Caco-2 (cell line): Measurements from ENCODE around the gene DENND6B. TPM values are rescaled to one million over a fixed set of nuclear protein-coding genes. Genes with fewer than 3 reads are reported as not detected.

Experiments
- BruUV-seq: library from RNA; stranded (reverse); fragments of 400-500 nt; replicated peaks from 2 replicates; lab custom pipeline; 2021; lab: Mats Ljungman, UMichigan
- CTCF ChIA-PET: fragments of 300-600 bp; sonication (Branson Sonifier 250); formaldehyde crosslinking; loops from one replicate; lab custom pipeline; 2022; ENCODE audit warnings: antibody characterized with exemption; lab: Charles Lee
- POLR2A ChIA-PET: fragments of 300-600 bp; sonication (Branson Sonifier 250); formaldehyde crosslinking; loops from one replicate; lab custom pipeline; 2022; ENCODE audit warnings: antibody characterized with exemption; lab: Charles Lee
- DNase-seq, 2 experiments: peaks; one replicate each; pipeline versions ENCODE4 v3.0.0 to v3.0.0-alpha.2; 2020 to 2022
- H3K27me3 ChIP-seq: replicated peaks from 2 replicates; pipeline ENCODE4 v1.6.0; 2011; ENCODE audit warnings: low read length; ENCODE audit not compliant: control insufficient read depth, insufficient read depth
- H3K36me3 ChIP-seq: 2 replicates; pipeline ENCODE4 v1.5.1; 2011; ENCODE audit warnings: low read length; ENCODE audit not compliant: control insufficient read depth, insufficient read depth
- H3K4me1 ChIP-seq: fragments of 250-450 bp; sonication (Bioruptor Pico); 2 replicates; pipeline ENCODE4 v1.5.1; 2020; ENCODE audit warnings: mild to moderate bottlenecking
- H3K4me3 ChIP-seq: 2 replicates; pipeline ENCODE4 v1.5.1; 2011; ENCODE audit warnings: low read depth, mild to moderate bottlenecking, control low read depth, low read length
- H3K9me3 ChIP-seq: fragments of 250-450 bp; sonication (Bioruptor Pico); 2 replicates; pipeline ENCODE4 v1.5.1; 2020; ENCODE audit warnings: mild to moderate bottlenecking, moderate library complexity
- H3K27ac Mint-ChIP-seq: one replicate; pipeline ENCODE4 v1.8.0; 2022; ENCODE audit warnings: mixed read lengths; ENCODE audit not compliant: unreplicated experiment
- H3K27me3 Mint-ChIP-seq: one replicate; pipeline ENCODE4 v1.8.0; 2022; ENCODE audit warnings: mixed read lengths; ENCODE audit not compliant: insufficient read depth, unreplicated experiment
- H3K36me3 Mint-ChIP-seq: one replicate; pipeline ENCODE4 v1.8.0; 2022; ENCODE audit warnings: mild to moderate bottlenecking, mixed read lengths; ENCODE audit not compliant: insufficient read depth, unreplicated experiment
- H3K4me1 Mint-ChIP-seq: one replicate; pipeline ENCODE4 v1.8.0; 2022; ENCODE audit warnings: low read depth, mixed read lengths; ENCODE audit not compliant: unreplicated experiment
- H3K4me3 Mint-ChIP-seq: one replicate; pipeline ENCODE4 v1.8.0; 2022; ENCODE audit warnings: mild to moderate bottlenecking, moderate library complexity, mixed read lengths; ENCODE audit not compliant: unreplicated experiment
- H3K9me3 Mint-ChIP-seq: one replicate; pipeline ENCODE4 v1.8.0; 2022; ENCODE audit warnings: mixed read lengths; ENCODE audit not compliant: unreplicated experiment
- CTCF ChIP-seq, 2 experiments: fragments of 200-600 bp in 1 of 2; IDR thresholded peaks; 1 replicate in 1 of 2; 2 replicates in 1 of 2; pipeline versions ENCODE4 v1.5.1 to v1.8.0; 2011 to 2022; ENCODE audit warnings: antibody characterized with exemption in 1 of 2, control low read depth in 1 of 2, inconsistent platforms in 1 of 2, low read depth in 1 of 2, low read length in 1 of 2, mild to moderate bottlenecking in 1 of 2, moderate library complexity in 1 of 2; ENCODE audit not compliant: insufficient read depth in 1 of 2, severe bottlenecking in 1 of 2, unreplicated experiment in 1 of 2
- intact Hi-C: fragments of 100-400 bp; cut with micrococcal nuclease; formaldehyde crosslinking; loops from one replicate; pipeline ENCODE4 v1.10.0; 2022; ENCODE audit not compliant: unreplicated experiment
- total RNA-seq: library from RNA; stranded (reverse); gene quantifications from 2 replicates; pipeline ENCODE4 v1.2.3, GENCODE V29; 2022

The DENND6B gene
- total RNA-seq, 1 experiment from 2014 or later = 3.4 TPM

- no peaks in the 10 kb centered on the region for H3K4me1 Mint-ChIP-seq
- no TSS peak for BruUV-seq
- Histone ChIP-seq H3K36me3 (no peaks in the 10 kb centered on the region), H3K4me1 (peaks cover 14% of the 10 kb centered on the region; the same call in 1 of the 2 replicates), H3K9me3 (no peaks in the 10 kb centered on the region), H3K27me3 (no peaks in the 10 kb centered on the region), H3K4me3 (no peak overlapping the region)
- TF ChIP-seq CTCF (IDR thresholded peaks at IDR 0.05; ENCODE audit: insufficient read depth in 1 of 2, low read depth in 1 of 2, low read length in 1 of 2, severe bottlenecking in 1 of 2, unreplicated experiment in 1 of 2) = no peak
- no peak overlapping the region for H3K27ac Mint-ChIP-seq
- H3K36me3 Mint-ChIP-seq = no peaks in the 10 kb centered on the region
- intact Hi-C loops = no loop called here
- ChIA-PET CTCF (interaction anchor here (1.0 kb wide), 1 partner anchor 14 kb away, joined by 3 read pairs; the partner anchor contains the start of gene HDAC10), POLR2A (no interaction called here)
- no peaks in the 10 kb centered on the region for H3K9me3 Mint-ChIP-seq
- H3K27me3 Mint-ChIP-seq = no peaks in the 10 kb centered on the region
- DNase-seq = no peak
- no peak overlapping the region for H3K4me3 Mint-ChIP-seq
Observed at GRCh38 chr22:50264946-50265669, 61.7 kb downstream of the DENND6B start.

DNA sequence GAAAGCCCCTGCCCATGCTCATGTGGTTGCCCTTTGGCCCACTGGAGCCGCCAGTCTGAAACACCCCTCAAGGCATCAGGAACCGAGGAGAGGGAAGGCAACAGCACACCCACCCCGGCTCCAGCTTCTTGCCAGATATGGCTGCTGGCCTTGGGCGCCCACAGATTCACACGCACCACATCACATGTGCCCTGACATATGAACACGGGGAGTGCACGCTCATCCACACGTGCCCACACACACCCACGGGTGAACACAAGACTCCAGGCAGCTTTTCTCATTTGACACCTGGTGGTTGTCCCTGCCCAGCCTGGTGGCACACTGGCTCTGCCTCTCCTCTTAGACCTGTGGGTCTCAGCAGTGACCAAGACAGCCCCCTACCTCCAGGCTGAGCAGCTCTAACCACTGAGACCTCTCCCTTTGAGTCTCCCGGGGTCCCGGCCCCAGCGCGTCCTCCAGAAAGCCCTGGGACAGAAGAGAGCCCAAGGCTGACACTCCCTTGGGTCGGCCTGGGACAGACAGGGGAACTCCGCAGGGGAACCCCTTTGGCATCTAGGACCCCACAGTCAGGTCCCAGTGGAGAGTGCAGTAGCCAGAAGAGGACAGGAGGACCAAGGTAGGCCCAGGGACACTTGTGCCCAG, 62.6 kb downstream of the DENND6B start:
- Mint-ChIP-seq H3K36me3 (no peaks in the 10 kb centered on the region), H3K9me3 (no peaks in the 10 kb centered on the region), H3K27ac (no peak overlapping the region), H3K4me1 (no peaks in the 10 kb centered on the region), H3K27me3 (no peaks in the 10 kb centered on the region), H3K4me3 (no peak overlapping the region)
- no peak for DNase-seq
- no peaks in the 10 kb centered on the region for H3K27me3 ChIP-seq
- no peaks in the 10 kb centered on the region for H3K9me3 ChIP-seq
- no peaks in the 10 kb centered on the region for H3K36me3 ChIP-seq
- CTCF ChIA-PET = no interaction called here
- BruUV-seq = no TSS peak
- intact Hi-C loops = no loop called here
- POLR2A ChIA-PET = no interaction called here
- peaks cover 11% of the 10 kb centered on the region; the same call in 1 of the 2 replicates for H3K4me1 ChIP-seq
- no peak for TF ChIP-seq CTCF (IDR thresholded peaks at IDR 0.05; ENCODE audit: insufficient read depth in 1 of 2, low read depth in 1 of 2, low read length in 1 of 2, severe bottlenecking in 1 of 2, unreplicated experiment in 1 of 2)
- H3K4me3 ChIP-seq = no peak overlapping the region

- Histone ChIP-seq H3K4me1 (peaks cover 11% of the 10 kb centered on the region; the same call in 1 of the 2 replicates), H3K9me3 (no peaks in the 10 kb centered on the region), H3K4me3 (no peak overlapping the region), H3K27me3 (no peaks in the 10 kb centered on the region), H3K36me3 (no peaks in the 10 kb centered on the region)
- H3K36me3 Mint-ChIP-seq = no peaks in the 10 kb centered on the region
- H3K27ac Mint-ChIP-seq = no peak overlapping the region
- intact Hi-C loops = no loop called here
- no peaks in the 10 kb centered on the region for H3K9me3 Mint-ChIP-seq
- H3K27me3 Mint-ChIP-seq = no peaks in the 10 kb centered on the region
- CTCF ChIA-PET = interaction anchor here (1.6 kb wide), 1 partner anchor 12 kb away, joined by 5 read pairs; the partner anchor contains the start of gene HDAC10
- H3K4me3 Mint-ChIP-seq = peak overlapping the region; percentile 72
- DNase-seq = no peak
- no peaks in the 10 kb centered on the region for H3K4me1 Mint-ChIP-seq
- no TSS peak for BruUV-seq
- POLR2A ChIA-PET = no interaction called here
- no peak for TF ChIP-seq CTCF (IDR thresholded peaks at IDR 0.05; ENCODE audit: insufficient read depth in 1 of 2, low read depth in 1 of 2, low read length in 1 of 2, severe bottlenecking in 1 of 2, unreplicated experiment in 1 of 2)
Observed at GRCh38 chr22:50262973-50263617, 63.7 kb downstream of the DENND6B start.
